ENCODE results near the gene STAU1.

GRCh38 chr20:49203746-49204145 lies 15.6 kb upstream of the STAU1 start:
- TF ChIP-seq CTCF (IDR thresholded peaks at IDR 0.05 in 2 of 3, conservative IDR thresholded peaks at IDR 0.05 in 1 of 3; ENCODE audit: control insufficient read depth in 2 of 3, extremely low read depth in 1 of 3, insufficient read depth in 1 of 3, low read depth in 3 of 3, low read length in 3 of 3) (no peak), MXI1 (IDR thresholded peaks at IDR 0.05; ENCODE audit: low read depth, low read length) (no peak), EZH2 (IDR thresholded peaks at IDR 0.05; ENCODE audit: borderline replicate concordance, control insufficient read depth, low read depth, low read length) (no peak), USF2 (IDR thresholded peaks at IDR 0.05; ENCODE audit: borderline replicate concordance, low read depth, low read length) (no peak), CEBPB (IDR thresholded peaks at IDR 0.05; ENCODE audit: borderline replicate concordance in 1 of 2, low read depth in 2 of 2, low read length in 2 of 2) (no peak), HDAC6 (IDR thresholded peaks at IDR 0.05; ENCODE audit: unreplicated experiment) (no peak), GABPA (IDR thresholded peaks at IDR 0.05; ENCODE audit: low read depth) (no peak), FOXK2 (IDR thresholded peaks at IDR 0.05) (no peak), HDAC2 (IDR thresholded peaks at IDR 0.05) (no peak), TBL1XR1 (IDR thresholded peaks at IDR 0.05; ENCODE audit: low read depth, low read length) (no peak), RBBP5 (conservative IDR thresholded peaks at IDR 0.05) (no peak)
- TF ChIP-seq, protein P1, sequence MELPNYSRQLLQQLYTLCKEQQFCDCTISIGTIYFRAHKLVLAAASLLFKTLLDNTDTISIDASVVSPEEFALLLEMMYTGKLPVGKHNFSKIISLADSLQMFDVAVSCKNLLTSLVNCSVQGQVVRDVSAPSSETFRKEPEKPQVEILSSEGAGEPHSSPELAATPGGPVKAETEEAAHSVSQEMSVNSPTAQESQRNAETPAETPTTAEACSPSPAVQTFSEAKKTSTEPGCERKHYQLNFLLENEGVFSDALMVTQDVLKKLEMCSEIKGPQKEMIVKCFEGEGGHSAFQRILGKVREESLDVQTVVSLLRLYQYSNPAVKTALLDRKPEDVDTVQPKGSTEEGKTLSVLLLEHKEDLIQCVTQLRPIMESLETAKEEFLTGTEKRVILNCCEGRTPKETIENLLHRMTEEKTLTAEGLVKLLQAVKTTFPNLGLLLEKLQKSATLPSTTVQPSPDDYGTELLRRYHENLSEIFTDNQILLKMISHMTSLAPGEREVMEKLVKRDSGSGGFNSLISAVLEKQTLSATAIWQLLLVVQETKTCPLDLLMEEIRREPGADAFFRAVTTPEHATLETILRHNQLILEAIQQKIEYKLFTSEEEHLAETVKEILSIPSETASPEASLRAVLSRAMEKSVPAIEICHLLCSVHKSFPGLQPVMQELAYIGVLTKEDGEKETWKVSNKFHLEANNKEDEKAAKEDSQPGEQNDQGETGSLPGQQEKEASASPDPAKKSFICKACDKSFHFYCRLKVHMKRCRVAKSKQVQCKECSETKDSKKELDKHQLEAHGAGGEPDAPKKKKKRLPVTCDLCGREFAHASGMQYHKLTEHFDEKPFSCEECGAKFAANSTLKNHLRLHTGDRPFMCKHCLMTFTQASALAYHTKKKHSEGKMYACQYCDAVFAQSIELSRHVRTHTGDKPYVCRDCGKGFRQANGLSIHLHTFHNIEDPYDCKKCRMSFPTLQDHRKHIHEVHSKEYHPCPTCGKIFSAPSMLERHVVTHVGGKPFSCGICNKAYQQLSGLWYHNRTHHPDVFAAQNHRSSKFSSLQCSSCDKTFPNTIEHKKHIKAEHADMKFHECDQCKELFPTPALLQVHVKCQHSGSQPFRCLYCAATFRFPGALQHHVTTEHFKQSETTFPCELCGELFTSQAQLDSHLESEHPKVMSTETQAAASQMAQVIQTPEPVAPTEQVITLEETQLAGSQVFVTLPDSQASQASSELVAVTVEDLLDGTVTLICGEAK (IDR thresholded peaks at IDR 0.05; ENCODE audit: borderline replicate concordance) = no peak
